GM21390 (cell line): ENCODE results near the gene GBA2.
A peak's percentile ranks its signal among the peaks of the same experiment; 100 is the strongest.

Experiments used
- ATAC-seq: cut with Tn5 transposase; IDR thresholded peaks from one replicate; pipeline ENCODE4 v1.9.1; 2021; ENCODE audit not compliant: unreplicated experiment

Gene GBA2

DNA sequence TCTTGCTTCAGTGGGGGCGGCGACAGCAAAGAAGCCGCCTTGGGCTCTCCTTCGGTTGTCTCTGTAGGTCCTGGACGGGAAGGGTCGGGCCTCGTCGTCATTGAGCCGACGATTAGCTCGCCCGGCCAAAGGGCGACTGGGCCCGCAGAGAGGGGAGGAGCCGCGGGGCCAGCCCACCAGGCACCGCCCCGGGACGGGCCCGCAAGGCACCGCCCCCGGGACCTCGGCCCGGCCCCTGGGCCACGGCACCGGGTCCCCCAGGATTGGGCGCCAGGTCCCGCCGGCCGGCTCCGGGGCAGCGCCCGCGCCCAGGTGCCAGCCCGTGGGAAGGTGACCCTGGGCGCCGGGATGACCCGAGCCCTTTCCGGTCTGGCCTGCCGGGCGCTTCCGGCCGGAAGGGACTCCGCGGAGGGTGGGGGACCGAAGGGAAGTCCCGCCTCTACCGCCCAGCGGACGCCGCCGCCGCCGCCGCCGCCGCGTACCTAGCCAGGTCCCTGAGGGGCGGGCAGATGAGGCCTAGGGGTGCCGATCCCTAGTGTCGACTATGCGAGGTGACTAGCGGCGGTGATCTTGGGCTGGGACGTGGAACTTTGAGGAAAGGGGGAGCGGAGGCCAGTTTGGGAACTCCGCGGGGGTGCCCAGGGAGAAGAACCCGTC, at the start of gene GBA2, which contains the start of gene RGP1:
Gene GBA2 (minus strand): TSS at position 371 of the 657 bp plus-strand sequence. CDS start 524 bp downstream, outside the sequence.
Gene RGP1 (plus strand): TSS at position 430 of the 657 bp plus-strand sequence. CDS start 469 bp downstream, outside the sequence.
- ATAC-seq, result peak; percentile 80

GRCh38 chr9:35797311-35798109, 48.5 kb upstream of the GBA2 start:
- ATAC-seq, result no peak

DNA sequence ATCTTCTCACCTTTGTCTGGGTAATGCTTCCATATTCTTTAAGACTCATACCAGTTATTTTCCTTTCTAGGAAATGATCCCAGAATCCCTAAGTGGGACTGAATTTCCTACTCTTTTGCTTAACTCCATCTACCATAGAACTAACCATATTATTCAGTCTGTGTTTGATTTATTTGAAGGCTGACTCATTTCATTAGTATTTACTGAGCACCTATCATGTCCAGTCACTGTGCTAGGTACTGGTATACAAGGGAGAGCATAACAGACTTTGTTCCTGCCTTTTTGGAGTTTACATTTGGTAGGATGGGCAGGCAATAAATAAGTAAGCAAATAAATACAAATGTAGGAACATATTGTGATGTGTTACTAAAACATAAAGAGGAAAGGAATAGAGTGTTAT, 46.7 kb upstream of the GBA2 start:
- no peak for ATAC-seq

DNA sequence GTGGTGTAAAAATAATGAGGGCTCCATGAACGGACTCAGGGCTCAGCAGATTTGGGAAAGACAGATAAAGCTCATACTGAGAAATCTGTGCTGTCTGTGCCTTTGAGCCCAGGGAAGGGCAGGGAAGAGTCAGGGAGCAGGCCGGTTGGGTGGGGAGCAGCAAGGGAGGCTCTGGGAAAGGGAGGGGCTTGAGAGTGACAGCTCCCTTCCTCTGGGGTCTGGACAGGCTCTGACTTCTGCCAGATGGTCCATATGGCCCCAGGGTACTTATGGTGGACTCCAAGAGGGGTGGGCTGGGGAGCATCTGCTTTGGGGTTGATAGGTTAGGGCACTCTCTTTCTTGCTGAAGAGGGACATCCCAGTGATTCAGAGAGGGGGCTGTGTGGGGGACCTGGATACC, 44.4 kb upstream of the GBA2 start:
- no peak for ATAC-seq

DNA sequence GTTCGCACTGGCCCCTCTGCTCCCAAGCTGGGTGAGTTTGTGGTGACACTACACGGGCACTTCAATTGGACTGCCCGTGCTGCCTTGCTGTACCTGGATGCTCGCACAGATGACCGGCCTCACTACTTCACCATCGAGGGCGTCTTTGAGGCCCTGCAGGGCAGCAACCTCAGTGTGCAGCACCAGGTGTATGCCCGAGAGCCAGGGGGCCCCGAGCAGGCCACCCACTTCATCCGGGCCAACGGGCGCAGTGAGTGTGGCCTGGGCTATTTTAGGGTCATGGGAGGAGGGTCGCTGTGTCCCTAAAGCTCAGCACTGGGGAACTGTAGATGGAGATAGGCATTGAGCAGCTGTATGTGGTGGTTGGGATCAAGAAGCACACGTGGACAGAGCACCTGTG, 43.8 kb upstream of the GBA2 start:
- ATAC-seq, result no peak

GRCh38 chr9:35792024-35792813, 43.2 kb upstream of the GBA2 start:
- ATAC-seq, result no peak

DNA sequence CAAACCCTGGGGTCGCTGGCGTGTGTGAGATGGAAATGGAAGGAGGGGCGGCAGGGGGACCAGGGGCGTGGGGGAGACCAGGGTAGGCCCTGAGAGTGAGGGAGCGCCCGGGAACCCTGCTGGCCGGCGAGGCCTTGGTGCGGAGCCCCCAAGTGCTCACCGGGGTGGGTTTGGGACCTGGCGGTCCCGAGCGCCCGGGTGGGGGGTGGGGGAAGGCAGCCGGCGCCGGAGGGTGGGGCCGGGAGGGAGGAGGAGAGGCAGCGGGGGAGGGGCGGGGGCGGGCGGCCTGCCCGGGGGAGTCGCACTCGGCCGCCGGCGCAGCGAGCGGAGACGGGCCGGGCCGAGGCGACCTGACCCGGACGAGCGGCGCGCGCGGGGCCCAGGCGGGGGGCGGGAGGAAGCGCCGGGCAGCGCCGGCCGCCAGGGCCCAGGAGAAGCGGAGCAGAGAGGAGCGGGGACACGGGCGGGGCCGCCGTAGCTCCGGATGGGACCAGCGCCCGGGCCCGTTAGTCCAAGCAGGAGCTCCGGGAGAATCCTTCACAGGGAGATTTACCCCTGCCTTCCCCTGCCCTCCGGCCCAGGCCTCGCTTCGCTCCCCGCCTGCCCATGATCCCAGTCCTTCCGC, 42.4 kb upstream of the GBA2 start, which contains the start of gene NPR2:
Gene NPR2 (plus strand): TSS at position 295 of the 625 bp plus-strand sequence. CDS start 818 bp downstream, outside the sequence.
- ATAC-seq, result no peak

- ATAC-seq, result peak; percentile 61
Observed at GRCh38 chr9:35790385-35791296, 41.6 kb upstream of the GBA2 start.

- ATAC-seq, result no peak
Observed at GRCh38 chr9:35790025-35790384, 41.0 kb upstream of the GBA2 start.

GRCh38 chr9:35789541-35789940, 40.5 kb upstream of the GBA2 start:
- no peak for ATAC-seq

- no peak for ATAC-seq
Observed at GRCh38 chr9:35783418-35783817, 34.4 kb upstream of the GBA2 start.

DNA sequence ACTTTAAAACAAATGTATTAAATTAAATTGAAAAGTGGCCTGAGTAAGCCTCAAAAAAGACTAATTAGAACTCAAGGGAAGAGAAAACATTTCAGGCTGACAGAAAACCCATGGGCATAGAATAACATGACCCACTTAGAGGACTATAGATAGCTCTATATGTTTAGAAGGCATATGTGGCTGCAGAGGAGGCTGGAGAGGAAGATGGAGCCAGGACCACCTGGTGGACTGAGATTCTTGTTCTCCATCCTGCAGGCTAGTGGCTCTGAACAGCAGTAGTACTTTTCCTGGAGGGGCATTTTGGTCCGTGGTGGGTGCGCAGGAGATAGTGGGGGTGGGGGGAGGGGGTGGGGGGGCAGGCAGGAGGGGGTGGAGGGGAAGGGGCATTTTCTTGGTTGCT, 32.0 kb upstream of the GBA2 start:
- ATAC-seq, result no peak

- no peak for ATAC-seq
Observed at GRCh38 chr9:35778496-35778895, 29.5 kb upstream of the GBA2 start.

DNA sequence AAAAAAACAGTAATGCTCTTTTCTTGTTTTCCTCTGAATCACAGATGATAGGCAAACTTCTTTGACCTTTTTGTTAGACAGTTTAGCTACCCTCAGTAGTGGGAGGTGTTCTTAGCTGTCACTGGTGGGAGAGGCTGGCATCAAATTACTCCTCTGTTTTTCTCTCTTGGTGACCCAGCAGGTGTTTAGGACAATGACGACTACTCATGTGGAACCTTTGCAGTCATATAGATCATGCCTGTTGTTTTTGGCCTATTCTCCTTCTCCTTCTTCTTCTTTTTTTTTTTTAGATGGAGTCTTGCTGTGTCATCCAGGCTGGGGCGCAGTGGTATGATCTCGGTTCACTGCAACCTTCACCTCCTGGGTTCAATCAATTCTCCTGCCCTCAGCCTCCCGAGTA, 27.0 kb upstream of the GBA2 start:
- no peak for ATAC-seq

DNA sequence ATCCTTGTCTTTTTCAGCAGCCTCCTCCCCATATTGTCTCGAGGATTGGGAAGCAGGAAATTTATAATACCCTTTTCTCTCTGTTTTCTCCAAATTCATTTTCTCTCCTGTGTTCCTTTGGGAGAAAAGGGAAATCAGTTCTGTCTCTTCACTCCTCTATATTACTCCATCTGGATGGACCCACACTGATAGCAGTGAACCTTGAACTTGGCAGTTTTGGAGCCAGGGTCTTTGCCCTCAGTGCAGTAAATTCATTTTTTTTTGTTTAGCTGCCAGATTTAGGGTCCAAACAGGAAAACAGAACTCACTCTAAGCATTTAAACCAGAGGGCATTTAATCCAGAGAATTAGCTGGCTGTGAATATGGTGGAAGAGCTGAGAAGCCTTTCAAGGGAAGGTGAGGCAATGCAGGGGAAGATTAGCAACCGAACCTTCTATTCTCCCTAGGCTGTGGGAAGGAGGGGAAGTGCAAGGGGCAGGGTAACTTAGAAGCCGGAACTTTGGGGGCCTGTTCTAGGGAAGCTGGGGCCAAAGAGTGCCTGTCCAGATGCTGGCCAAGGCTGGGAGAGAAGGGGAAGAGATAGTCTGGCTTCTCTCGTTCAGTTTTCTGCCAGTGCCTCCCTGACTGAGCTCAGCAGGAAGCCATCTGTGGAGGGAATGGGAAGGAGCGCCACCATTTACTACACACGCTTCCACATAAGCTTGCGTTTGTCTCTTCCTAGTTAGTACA, 26.0 kb upstream of the GBA2 start:
- ATAC-seq, result no peak

DNA sequence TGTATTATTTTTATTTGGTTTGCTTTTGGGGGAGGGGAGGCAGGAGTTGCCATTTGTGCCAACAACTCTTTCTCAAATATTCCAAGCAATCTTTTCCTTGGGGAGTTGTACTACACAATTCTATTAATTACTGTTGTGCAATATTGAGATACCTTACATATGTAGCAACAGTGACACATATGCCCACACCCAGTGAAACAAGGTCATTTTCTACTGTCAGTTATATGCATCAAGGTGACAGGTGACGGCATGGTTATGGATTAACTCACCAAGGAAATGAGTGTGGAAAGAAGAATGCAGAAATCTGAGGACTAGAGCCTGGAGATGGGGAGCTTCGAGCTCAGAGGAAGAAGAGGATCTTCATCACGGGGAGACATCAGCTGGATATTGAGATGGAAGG, 22.9 kb upstream of the GBA2 start:
- ATAC-seq, result no peak

DNA sequence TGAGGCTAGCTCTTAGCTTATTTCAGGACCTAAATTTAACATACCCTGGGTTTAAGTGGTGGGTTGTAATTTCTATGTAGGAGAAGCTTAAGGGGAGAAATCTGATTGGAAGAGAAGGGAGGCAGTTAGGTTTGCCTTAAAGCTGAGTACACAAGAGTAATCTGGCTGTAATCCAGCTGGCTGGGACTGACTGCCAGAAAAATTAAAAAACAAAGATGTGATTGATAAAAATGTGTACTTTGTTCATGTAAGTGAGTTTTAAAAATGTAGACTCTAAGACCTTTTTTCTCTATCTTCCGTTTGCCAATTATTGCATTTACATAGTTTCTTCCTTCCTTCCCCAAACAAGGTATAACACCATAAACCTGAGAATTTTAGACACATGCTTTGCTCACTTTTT, 22.5 kb upstream of the GBA2 start:
- ATAC-seq, result no peak

GRCh38 chr9:35771075-35771433, 22.0 kb upstream of the GBA2 start:
- ATAC-seq, result no peak

- ATAC-seq, result no peak
Observed at GRCh38 chr9:35769763-35770162, 20.7 kb upstream of the GBA2 start.
